Gastroesophageal sphincter (tissue), 3 donors: ENCODE measurements around the gene STEAP1B.

Source experiments
- EP300 ChIP-seq: sonication (generic); formaldehyde crosslinking; IDR thresholded peaks from one replicate; pipeline ENCODE4 v1.6.1; 2017; ENCODE audit warnings: antibody characterized with exemption, mild to moderate bottlenecking
- TF ChIP-seq, protein P1 (sequence below), 4 experiments: fragments of 200-600 bp in 2 of 4; fragments of 450-650 bp in 2 of 4; sonication (generic) in 1 of 4; IDR thresholded peaks; one replicate each; pipeline ENCODE4 v1.5.1; 2017 to 2019; ENCODE audit warnings: antibody characterized with exemption in 4 of 4, mild to moderate bottlenecking in 2 of 4, moderate library complexity in 2 of 4

DNA sequence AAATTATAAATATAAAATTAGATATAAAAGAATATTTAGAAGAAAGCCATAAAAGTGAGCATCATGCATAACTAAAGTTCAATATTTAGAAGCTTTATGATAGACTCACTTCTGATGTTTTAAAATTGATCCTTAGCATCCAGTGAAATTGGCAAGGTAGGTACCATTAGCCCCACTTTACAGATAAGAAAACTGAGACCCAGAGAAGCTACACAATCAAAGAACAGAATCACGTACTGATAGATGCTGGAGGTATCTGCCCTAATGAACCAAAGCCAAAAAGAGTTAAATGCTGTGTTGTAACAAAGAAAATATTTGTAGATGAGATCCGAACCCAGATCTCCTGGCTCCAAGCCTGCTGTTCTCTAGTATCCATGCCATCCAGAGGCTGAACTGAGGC is 100.4 kb downstream of the STEAP1B start:
- TF ChIP-seq, protein P1, sequence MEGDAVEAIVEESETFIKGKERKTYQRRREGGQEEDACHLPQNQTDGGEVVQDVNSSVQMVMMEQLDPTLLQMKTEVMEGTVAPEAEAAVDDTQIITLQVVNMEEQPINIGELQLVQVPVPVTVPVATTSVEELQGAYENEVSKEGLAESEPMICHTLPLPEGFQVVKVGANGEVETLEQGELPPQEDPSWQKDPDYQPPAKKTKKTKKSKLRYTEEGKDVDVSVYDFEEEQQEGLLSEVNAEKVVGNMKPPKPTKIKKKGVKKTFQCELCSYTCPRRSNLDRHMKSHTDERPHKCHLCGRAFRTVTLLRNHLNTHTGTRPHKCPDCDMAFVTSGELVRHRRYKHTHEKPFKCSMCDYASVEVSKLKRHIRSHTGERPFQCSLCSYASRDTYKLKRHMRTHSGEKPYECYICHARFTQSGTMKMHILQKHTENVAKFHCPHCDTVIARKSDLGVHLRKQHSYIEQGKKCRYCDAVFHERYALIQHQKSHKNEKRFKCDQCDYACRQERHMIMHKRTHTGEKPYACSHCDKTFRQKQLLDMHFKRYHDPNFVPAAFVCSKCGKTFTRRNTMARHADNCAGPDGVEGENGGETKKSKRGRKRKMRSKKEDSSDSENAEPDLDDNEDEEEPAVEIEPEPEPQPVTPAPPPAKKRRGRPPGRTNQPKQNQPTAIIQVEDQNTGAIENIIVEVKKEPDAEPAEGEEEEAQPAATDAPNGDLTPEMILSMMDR (IDR thresholded peaks at IDR 0.05): no peak
- TF ChIP-seq EP300: no peak
